T-helper 2 cell (primary cell): Measurements from ENCODE around the gene EP400.

Experiments used
- DNase-seq, 5 experiments: peaks; one replicate each; pipeline versions ENCODE4 v3.0.0 to v3.0.0-alpha.2; 2012 to 2022

The EP400 gene

DNA sequence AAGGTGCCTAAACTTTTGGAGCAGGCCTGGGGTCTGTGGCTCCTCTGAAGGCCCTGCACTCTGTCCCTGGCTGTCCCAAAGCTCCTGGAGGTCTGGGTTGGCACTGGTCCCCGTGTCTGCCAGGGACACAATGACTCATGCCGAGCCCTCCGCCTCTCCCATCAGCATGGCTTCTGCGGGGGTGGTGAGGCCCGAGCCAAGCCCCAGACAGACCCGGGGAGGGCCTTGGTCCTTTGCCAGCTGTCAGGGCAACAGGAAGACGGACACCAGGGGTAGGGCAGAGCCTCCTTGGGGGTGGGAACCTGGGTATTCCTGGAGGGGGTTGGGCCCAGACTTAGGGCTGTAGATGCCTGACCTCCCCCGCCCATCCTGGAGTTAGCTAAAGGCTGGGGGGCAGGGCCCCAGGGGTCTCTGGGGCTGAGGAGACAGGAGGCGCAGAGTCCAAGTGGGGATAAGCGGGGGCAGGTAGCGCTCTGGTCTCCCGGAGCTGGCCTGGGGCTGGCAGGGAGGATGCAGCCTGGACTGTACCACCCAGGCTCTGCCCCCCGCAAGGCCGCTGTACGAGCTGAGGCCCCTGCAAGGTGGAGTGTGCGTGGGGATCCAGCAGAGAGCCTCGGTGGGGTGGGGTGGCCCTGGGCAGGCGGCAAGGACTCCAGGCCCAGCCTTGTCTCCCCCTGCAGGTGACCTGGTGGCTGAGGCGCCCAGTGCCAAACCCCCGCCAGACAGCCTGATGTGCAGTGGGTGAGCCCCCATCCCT, 37.0 kb upstream of the EP400 start:
- DNase-seq, result no peak

DNA sequence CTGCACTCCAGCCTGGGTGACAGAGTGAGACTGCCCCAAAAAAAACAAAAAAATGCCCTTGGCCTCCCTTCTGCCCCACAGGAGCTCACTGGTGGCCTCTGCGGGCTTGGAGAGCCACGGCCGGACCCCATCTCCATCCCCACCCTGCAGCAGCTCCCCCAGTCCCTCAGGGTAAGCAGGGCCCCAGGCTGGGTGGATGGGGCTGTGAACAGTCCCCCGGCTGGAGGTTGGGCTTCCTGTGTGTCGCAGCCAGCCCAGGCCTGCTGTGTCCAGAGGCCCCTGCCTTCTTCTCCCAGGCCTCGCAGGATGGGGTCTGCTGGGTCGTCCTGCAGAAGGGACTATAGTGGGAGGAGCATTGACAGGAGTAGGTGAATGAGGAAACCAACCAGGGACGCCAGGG, 36.1 kb upstream of the EP400 start:
- DNase-seq, result no peak

DNA sequence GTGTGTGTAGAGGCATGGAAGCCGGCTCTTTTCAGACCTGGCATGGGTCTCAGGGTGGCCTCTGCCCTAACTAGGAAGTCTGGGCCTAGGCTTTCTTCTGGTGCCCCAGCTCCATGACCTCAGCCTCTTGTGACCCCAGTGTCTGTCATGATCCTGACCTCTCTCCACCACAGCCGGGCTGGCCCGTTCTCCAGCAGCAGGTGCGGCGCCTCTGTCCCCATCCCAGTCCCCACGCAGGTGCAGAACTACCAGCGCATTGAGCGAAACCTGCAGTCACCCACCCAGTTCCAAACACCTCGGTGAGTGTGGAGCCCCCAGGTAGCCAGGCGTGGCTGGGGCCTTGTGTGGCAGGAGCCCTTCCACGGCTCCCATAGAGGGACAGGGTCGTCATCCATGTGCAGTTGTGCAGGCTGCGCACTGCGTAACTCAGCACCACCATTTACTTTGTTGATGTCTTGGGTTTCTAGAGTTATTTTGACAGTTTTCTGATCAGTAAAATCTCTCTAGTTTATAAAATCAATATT, 35.5 kb upstream of the EP400 start:
- DNase-seq, result no peak

DNA sequence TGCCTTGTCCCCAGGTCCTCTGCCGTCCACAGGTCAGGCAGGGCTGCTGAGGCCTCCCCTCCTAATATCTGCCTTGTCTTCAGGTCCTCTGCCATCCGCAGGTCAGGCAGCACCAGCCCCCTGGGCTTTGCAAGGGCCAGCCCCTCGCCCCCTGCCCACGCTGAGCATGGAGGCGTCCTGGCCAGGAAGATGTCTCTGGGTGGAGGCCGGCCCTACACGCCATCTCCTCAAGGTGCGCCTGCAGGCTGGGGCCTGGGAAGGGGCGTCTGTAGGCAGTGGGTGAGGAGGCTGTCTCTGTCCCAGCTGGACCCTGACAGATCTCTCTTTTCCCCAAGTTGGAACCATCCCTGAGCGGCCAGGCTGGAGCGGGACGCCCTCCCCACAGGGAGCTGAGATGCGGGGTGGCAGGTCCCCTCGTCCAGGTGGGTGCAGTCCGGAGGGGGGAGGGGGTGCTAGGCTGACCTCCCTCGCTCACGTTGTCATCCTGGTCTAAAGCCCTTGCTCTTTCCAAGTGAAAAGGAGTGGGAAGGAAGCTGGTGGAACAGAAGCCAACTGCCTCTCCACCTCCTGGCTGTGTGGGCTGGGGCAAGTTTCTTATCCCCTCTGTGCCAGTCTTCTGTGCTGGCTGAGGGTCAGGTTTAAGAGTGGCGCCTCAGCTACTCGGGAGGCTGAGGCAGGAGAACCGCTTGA, 34.6 kb upstream of the EP400 start:
- DNase-seq, result no peak

DNA sequence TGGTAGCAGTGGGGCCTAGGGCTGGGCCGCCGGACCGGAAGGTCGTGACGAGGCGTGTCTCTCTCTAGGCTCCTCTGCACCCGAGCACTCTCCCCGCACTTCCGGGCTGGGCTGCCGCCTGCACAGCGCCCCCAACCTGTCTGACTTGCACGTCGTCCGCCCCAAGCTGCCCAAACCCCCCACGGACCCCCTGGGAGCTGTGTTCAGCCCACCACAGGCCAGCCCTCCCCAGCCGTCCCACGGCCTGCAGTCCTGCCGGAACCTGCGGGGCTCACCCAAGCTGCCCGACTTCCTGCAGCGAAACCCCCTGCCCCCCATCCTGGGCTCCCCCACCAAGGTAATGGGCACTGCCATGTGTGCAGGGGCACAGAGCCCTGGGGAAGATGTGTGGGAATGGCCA, 33.9 kb upstream of the EP400 start:
- DNase-seq, result peak in 1 of 5 experiments; percentile 2

DNA sequence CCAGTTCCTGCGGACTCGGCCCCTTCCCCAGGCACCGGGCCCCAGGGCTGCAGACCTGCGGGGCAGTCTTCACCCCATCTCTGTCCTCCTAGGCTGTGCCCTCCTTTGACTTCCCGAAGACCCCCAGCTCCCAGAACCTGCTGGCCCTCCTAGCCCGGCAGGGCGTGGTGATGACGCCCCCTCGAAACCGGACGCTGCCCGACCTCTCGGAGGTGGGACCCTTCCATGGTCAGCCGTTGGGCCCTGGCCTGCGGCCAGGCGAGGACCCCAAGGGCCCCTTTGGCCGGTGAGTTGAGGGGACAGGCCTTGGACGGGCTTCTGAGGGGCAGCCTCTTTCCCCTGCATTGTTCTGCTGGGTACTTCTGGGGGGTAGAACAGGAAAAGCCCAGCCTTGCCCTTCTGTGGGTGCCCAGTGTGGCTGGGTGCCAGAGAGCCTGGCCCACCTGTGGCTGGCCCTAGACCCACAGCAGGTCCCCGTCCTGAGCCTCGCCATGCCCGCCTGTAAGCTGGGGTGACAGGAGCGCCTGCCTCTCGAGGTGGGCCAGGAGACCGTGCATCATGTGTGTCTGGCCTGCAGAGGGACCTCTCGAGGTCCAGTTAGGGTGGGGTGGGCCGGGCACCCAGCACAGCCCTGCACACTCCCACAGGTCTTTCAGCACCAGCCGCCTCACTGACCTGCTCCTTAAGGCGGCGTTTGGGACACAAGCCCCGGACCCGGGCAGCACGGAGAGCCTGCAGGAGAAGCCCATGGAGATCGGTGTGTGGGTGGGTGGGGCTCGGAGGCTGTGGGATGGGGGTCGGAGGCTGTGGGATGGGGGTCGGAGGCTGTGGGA, 33.2 kb upstream of the EP400 start:
- DNase-seq, result no peak

DNA sequence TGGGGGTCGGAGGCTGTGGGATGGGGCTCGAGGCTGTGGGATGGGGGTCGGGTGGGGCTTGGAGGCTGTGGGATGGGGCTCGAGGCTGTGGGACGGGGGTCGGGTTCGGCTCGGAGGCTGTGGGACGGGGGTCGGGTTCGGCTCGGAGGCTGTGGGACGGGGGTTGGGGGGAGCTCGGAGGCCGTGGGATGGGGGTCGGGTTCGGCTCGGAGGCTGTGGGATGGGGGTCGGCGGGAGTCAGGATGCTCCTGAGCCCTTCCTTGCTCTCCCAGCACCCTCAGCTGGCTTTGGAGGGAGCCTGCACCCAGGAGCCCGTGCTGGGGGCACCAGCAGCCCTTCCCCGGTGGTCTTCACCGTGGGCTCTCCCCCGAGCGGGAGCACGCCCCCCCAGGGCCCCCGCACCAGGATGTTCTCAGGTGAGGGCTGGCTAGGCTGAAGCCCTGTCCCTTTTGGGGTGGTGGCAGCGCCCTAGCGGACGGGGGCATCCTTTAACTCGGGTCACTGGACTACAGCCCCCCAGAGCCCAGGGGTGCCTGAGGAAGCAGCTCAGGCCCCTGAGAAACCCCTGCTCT, 32.5 kb upstream of the EP400 start:
- DNase-seq, result peak in 1 of 5 experiments; percentile 28

DNA sequence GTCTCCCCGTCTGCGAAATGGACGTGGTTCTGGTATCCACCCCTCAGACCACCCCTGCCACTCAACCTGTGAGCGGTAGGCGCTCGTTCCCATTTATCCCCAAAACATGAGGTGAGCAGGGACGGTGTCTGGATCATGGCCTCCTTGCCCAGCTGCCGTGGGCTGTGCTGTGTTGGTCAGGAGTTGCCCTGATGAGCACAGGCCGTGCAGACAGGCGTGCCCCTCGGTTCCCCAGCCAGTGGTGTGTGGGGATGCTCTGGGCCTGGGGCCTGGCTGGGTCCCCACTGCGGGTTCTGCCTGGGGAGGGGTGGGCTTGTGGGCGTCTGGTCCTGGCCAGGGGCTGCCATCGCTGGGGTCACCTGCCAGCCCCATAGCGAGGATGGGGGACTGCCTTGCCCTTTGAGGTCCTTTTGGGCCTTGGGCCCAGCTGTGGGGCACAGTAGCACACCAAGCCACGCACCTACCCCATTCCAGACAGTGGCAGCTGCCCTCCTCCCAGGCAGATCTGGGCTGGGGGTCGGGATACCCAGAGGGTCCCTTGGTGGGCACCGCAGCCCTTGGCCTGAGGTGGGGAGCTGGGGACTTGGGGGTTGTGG, 31.9 kb upstream of the EP400 start:
- DNase-seq, result no peak

DNA sequence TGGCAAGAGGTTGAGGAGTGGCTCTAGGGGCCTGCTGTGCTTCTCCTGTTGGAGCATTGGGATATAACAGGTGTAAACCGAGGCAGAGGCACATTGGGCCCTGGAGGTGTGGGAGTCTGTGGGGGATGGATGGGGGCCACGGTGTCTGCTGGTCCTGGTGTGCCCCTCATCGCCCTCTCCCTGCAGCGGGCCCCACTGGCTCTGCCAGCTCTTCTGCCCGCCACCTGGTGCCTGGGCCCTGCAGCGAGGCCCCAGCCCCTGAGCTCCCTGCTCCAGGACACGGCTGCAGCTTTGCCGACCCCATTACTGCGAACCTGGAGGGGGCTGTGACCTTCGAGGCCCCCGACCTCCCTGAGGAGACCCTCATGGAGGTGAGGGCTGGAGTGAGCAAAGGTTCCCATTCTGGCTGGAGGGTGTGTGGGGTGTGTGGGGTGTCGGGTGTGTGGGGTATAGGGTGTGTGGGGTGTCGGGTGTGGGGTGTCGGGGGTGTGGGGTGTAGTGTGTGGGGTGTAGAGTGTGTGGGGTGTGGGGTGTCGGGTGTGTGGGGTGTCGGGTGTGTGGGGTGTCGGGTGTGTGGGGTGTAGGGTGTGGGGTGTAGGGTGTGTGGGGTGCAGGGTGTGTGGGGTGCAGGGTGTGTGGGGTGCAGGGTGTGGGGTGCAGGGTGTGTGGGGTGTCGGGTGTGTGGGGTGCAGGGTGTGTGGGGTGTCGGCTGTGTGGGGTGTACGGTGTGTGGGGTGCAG, 31.3 kb upstream of the EP400 start:
- no peak for DNase-seq

DNA sequence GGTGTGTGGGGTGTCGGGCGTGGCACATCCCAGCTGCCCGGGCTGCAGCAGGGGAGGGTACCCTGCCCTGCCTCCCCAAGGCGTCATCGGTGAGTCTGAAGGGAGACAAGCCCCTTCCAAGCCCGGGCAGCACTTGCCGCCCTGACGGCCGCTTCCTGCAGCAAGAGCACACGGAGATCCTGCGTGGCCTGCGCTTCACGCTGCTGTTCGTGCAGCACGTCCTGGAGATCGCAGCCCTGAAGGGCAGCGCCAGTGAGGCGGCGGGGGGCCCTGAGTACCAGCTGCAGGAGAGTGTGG, 30.7 kb upstream of the EP400 start:
- no peak for DNase-seq

DNA sequence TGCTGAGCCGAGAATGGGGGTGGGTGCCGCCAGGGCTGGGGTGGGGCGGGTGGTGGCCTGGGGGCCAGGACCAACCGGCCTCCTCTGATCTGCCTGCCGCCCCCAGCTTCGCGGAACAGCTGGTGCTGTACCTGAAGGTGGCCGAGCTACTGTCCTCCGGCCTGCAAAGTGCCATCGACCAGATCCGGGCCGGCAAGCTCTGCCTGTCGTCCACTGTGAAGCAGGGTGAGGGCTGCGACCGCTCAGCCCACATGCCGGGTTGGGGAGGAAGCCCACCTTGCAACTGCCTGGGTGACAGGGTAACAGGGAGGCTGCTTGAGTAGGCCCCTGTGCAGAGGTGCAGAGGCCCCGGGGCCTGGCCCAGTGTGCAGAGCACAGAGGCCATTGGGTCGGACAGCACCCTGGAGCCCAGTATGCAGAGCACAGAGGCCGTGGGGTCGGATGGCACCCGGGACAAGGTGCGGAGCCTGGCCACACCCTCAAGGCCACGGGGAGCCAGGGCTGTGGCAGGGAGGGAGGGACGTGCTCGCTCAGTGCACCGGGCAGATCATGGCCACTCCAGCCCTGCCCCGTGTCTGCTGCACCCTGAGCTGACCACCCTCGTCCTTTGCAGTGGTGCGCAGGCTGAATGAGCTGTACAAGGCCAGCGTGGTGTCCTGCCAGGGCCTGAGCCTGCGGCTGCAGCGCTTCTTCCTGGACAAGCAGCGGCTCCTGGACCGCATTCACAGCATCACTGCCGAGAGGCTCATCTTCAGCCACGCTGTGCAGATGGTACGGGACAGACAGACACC, 30.2 kb upstream of the EP400 start:
- no peak for DNase-seq

DNA sequence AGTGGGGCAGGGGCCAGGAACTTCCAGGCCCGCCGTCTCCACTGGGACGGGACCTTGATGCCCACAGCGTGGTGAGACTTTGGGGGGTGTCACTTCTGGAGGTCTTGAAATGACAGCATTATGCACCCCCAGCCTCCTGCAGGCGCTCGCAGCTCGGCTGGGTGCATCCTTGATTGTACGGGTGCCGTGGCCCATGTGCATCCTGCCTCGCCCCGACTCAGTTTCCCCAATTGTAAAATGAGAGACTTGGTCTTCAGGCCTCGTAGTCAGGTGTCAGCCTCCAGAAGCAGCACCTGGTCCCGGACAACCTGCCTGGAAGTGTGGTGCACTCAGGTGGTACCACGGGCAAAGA, 29.6 kb upstream of the EP400 start:
- DNase-seq, result no peak

DNA sequence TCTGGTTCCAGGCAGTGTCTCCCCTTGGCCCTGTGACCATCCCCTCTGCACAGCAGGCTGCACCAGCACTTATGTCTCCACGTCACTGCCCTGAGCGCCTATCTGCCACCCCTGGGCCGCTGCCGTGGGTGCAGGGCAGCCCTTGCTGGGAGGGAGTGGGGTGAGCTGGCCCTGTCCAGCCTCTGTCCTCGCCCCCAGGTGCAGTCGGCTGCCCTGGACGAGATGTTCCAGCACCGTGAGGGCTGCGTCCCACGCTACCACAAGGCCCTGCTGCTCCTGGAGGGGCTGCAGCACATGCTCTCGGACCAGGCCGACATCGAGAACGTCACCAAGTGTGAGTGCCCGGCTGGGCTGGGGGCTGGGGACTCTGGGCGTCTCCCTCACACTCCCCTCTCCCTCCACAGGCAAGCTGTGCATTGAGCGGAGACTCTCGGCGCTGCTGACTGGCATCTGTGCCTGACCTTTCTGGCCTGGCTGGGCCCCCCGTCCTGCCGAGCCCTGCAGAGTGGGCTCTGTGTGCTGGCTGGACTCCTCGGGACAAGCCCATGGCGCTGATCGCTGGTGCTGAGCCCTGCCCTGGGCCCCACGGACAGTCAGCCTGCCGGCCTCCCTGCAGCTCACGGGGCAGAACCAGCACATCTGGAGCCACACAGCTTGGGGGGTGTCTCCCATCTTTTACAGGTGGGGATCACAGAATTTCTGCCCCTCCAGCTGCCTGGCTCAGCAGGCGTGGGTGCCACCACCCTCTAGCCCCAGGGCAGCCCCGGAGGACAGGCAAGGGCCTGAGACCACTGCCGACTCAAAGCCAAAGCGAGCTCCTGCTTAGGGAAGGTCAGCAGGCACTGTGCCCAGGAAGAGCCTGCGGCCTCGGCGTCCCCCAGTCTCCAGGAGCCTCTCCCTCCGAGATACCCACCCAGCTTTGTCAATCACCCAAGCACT, 28.6 kb upstream of the EP400 start:
- no peak for DNase-seq

DNA sequence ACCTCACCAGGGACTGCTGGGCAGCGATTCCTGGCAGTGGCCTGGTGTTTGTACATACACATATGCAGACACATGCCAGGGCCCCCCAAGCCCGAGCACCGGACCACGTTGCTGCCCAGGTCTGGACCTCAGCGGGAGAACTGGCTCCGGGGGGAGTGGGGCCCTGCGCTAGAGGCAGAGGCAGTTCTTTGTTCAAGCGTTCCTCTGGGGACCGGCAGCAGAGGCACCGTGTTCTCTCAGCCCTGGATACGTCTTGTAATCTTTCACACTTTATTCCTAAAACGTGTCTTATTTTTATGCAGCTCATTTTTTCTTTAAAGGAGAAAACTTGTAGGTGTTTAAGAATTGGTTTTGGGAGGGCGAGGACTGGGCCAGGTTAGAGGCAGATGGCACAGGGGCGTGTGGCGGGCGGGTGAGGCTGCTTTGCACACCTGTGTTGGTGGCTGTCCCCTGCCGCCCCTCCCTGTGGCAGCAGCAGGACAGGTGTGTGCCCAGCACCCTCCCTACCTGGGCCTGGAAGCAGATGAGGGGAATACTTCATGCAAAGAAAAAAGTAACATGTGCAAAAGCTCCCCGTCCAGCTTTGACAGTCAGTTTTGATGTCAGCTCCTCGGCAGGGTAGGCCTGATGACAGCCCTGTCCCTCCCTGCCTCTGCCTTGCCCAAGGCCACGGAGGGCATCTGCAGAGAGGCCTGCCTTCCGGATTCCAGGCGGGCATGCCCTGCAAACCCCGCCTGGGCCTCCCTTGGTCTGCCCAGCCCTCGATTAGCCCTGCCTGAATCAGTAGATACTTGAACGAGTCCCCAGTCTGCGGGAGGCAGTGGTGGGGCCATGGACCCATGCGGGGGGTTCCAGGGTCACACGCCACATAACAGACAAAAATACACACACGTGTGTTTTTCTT, 27.6 kb upstream of the EP400 start:
- DNase-seq, result no peak

DNA sequence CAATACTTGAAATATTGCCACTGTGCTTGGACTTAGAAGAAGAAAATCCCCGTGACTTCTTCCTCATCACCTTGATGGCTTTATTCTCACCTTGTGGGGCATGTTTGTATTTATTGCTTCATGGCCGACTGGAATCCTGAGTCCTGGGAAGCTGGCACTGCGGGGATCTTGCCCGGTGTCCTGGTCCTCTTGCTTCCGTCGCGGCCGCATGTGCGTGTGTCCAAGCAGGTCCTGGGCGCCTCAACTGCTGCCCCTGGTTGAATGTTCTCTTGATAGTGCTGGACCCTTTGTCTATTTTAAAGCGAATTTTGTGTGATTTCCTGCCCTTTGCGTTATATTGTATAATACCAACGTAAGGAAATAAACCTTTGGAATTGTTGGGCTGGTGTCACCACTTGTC, 27.0 kb upstream of the EP400 start:
- no peak for DNase-seq

DNA sequence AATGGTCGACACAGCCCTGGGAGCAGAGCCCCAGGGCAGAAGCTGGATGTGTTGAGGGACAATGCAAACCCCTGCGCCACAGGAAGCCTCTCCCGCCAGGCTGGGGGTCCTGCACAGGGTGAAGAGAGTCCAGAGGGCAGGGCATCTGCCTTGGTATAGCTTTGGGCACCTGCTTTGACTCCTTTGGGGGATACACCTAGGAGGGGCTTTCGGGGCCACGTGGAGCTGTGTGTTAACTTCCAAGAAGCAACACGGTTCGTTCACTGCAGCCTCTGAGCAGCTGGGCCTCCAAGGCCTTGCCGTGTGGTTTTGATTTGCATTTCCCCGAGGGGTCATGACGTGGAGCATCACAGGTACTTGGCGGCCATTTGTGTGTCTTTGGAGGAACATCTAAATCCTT, 26.5 kb upstream of the EP400 start:
- no peak for DNase-seq

DNA sequence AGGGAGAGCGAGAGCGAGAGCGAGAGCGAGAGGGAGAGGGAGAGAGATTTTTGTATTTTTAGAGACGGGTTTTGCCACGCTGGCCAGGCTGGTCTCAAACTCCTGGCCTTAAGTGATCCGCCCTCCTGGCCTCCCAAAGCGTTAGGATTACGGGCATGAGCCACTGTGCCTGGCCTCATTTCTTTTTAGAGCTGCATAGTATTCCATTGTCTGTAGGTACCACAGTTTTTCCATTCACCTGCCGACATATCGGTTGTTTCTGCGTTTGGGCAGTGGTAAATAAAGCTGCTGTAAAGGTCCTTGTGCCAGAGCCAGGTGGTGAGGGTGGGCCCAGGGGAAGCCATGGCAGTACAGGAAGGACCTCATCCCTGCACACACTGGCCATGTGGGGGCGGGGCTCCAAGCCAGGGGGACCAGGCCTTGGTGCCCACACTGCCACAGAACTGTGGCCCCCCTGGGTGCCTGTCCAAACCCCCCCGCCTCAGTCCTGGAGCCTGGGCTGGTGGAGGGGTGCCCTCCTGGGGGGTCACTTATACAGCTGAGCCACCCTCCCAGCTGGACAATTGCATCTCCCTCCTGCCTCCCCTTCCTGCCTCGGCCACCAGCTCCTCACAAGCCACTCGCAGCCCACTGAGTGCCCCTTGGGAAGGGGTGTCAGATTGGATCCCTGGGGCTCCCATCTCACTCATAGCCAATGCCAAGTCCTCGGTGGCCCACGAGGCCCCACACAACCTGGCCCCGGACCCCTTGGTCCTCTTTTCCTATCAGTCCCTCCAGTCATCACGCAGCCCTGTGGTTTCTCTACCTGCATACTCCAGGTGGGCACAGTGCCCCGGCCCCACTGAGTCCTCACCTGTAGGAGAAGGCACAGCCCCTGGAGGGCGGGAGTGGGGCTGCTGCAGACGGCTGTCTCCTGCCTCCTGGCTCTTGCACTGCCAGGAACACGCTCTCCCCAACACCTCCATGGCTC, 22.3 kb upstream of the EP400 start:
- DNase-seq, result no peak
